ENCODE results near the gene NUDT15.
"Not testable (repeated sequence)": the region's sequence is repeated elsewhere in the genome, so short reads cannot be mapped to it uniquely, and the experiment has no call there.

DNA sequence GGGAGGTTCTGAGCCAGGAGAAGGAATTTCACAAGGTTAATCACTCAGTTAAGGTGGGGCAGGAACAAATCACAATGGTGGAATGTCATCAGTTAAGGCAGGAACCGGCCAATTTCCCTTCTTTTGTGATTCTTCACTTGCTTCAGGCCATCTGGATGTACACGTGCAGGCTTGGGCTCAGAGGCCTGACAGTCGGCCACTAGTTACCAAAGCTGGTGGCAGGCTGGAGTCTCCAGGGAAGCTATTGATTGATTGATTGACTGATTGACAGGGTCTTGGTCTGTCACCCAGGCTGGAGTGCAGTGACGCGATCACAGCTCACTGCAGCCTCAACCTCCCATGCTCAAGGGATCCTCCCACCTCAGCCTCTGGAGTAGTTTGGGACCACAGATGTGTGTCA, 35.5 kb upstream of the NUDT15 start:
- TF ChIP-seq, protein P1, sequence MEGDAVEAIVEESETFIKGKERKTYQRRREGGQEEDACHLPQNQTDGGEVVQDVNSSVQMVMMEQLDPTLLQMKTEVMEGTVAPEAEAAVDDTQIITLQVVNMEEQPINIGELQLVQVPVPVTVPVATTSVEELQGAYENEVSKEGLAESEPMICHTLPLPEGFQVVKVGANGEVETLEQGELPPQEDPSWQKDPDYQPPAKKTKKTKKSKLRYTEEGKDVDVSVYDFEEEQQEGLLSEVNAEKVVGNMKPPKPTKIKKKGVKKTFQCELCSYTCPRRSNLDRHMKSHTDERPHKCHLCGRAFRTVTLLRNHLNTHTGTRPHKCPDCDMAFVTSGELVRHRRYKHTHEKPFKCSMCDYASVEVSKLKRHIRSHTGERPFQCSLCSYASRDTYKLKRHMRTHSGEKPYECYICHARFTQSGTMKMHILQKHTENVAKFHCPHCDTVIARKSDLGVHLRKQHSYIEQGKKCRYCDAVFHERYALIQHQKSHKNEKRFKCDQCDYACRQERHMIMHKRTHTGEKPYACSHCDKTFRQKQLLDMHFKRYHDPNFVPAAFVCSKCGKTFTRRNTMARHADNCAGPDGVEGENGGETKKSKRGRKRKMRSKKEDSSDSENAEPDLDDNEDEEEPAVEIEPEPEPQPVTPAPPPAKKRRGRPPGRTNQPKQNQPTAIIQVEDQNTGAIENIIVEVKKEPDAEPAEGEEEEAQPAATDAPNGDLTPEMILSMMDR (conservative IDR thresholded peaks at IDR 0.05): not testable (repeated sequence)
- TF ChIP-seq ZFX (IDR thresholded peaks at IDR 0.05): not testable (repeated sequence)

Data from C4-2B (cell line).